OCI-LY3 (cell line): ENCODE measurements around the gene ZMYM4.

Experiments
- EZH2phosphoT487 ChIP-seq: fragments of 200-600 bp; shearing (Covaris generic); IDR thresholded peaks from 2 replicates; pipeline ENCODE4 v1.6.1; 2018; ENCODE audit warnings: antibody characterized with exemption, mixed run types, low read depth
- TF ChIP-seq, protein P1 (sequence below): fragments of 200-600, 300-600 bp; sonication (generic); IDR thresholded peaks from 2 replicates; pipeline ENCODE4 v1.5.1; 2014; ENCODE audit warnings: antibody characterized with exemption, low read length, low read depth

DNA sequence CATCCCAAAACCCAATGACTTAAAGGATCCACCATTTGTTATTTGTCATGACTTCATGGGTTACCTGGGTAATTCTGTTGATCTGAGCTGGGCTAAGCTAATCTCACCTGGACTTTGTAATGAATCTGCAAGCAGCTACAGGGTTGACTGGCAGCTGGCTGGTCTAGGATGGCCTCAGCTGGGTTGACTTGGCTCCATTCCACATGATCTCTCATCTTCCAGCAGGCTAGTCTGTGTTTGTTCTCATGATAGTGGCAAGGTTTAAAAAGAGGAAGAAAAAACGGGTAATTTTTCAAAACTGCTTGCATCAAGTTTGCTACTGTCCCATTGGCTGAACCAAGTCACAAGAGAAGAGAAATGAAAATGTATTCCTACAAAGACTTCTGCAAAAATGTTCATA lies 24.8 kb upstream of the ZMYM4 start:
- TF ChIP-seq, protein P1, sequence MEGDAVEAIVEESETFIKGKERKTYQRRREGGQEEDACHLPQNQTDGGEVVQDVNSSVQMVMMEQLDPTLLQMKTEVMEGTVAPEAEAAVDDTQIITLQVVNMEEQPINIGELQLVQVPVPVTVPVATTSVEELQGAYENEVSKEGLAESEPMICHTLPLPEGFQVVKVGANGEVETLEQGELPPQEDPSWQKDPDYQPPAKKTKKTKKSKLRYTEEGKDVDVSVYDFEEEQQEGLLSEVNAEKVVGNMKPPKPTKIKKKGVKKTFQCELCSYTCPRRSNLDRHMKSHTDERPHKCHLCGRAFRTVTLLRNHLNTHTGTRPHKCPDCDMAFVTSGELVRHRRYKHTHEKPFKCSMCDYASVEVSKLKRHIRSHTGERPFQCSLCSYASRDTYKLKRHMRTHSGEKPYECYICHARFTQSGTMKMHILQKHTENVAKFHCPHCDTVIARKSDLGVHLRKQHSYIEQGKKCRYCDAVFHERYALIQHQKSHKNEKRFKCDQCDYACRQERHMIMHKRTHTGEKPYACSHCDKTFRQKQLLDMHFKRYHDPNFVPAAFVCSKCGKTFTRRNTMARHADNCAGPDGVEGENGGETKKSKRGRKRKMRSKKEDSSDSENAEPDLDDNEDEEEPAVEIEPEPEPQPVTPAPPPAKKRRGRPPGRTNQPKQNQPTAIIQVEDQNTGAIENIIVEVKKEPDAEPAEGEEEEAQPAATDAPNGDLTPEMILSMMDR: no peak
- no peak for TF ChIP-seq EZH2phosphoT487
